SH-SY5Y (cell line): ENCODE data around the gene UBE4A.

ENCODE experiments used
- GATA2 ChIP-seq: IDR thresholded peaks from 2 replicates; pipeline ENCODE4 v1.6.1; 2011; ENCODE audit warnings: mild to moderate bottlenecking, low read depth, low read length
- GATA3 ChIP-seq: IDR thresholded peaks from 2 replicates; pipeline ENCODE4 v1.6.1; 2011; ENCODE audit warnings: low read depth, mild to moderate bottlenecking, low read length, moderate library complexity

GRCh38 chr11:118322721-118323120 lies 36.7 kb upstream of the UBE4A start:
- TF ChIP-seq GATA2 (no peak), GATA3 (no peak)
